Osteocyte (in vitro differentiated cells): Measurements from ENCODE around the gene THPO. TPM values are rescaled to one million over a fixed set of nuclear protein-coding genes. Genes with fewer than 3 reads are reported as not detected.
"Not testable (repeated sequence)": the region's sequence is repeated elsewhere in the genome, so short reads cannot be mapped to it uniquely, and the experiment has no call there.

ENCODE experiments used
- DNase-seq: peaks from one replicate; pipeline ENCODE4 v3.0.0; 2021; ENCODE audit warnings: mixed read lengths; ENCODE audit not compliant: unreplicated experiment; ENCODE audit errors: extremely low spot score
- H3K27ac Mint-ChIP-seq: one replicate; pipeline ENCODE4 v1.8.0; 2021; ENCODE audit warnings: mild to moderate bottlenecking, mixed read lengths; ENCODE audit not compliant: unreplicated experiment
- H3K27me3 Mint-ChIP-seq: one replicate; pipeline ENCODE4 v1.8.0; 2021; ENCODE audit warnings: mixed read lengths; ENCODE audit not compliant: unreplicated experiment
- H3K36me3 Mint-ChIP-seq: one replicate; pipeline ENCODE4 v1.8.0; 2021; ENCODE audit warnings: mixed read lengths; ENCODE audit not compliant: unreplicated experiment
- H3K4me1 Mint-ChIP-seq: one replicate; pipeline ENCODE4 v1.8.0; 2021; ENCODE audit warnings: mixed read lengths; ENCODE audit not compliant: unreplicated experiment
- H3K4me3 Mint-ChIP-seq: one replicate; pipeline ENCODE4 v1.8.0; 2021; ENCODE audit warnings: mild to moderate bottlenecking, moderate library complexity, mixed read lengths; ENCODE audit not compliant: unreplicated experiment
- H3K9me3 Mint-ChIP-seq: one replicate; pipeline ENCODE4 v1.8.0; 2021; ENCODE audit warnings: mixed read lengths; ENCODE audit not compliant: unreplicated experiment
- CTCF ChIP-seq: fragments of 200-600 bp; sonication (generic); IDR thresholded peaks from 2 replicates; pipeline ENCODE4 v1.5.0; 2021; ENCODE audit warnings: antibody characterized with exemption, mild to moderate bottlenecking, moderate library complexity
- total RNA-seq: library from RNA; stranded (reverse); gene quantifications from 2 replicates; pipeline ENCODE4 v1.2.1, GENCODE V29; 2021

The THPO gene
- total RNA-seq, 1 donor from 2014 or later, result not detected

- Mint-ChIP-seq H3K36me3 (peaks cover 13% of the 10 kb centered on the region), H3K27ac (peak overlapping the region; percentile 88), H3K27me3 (no peaks in the 10 kb centered on the region), H3K9me3 (no peaks in the 10 kb centered on the region), H3K4me1 (peaks cover 35% of the 10 kb centered on the region), H3K4me3 (peak overlapping the region; percentile 40)
- TF ChIP-seq CTCF, result peak; percentile 58
- DNase-seq, result no peak
These were observed 32.5 kb downstream of the THPO start for GRCh38 chr3:184345317-184346144.

- Mint-ChIP-seq H3K4me1 (peaks cover 35% of the 10 kb centered on the region), H3K27me3 (no peaks in the 10 kb centered on the region), H3K4me3 (no peak overlapping the region), H3K27ac (no peak overlapping the region), H3K9me3 (no peaks in the 10 kb centered on the region), H3K36me3 (peaks cover 13% of the 10 kb centered on the region)
- no peak for TF ChIP-seq CTCF
- no peak for DNase-seq
These were observed 33.3 kb downstream of the THPO start for GRCh38 chr3:184344579-184345316.

GRCh38 chr3:184343200-184343876 is 34.7 kb downstream of the THPO start:
- no peak for DNase-seq
- H3K36me3 Mint-ChIP-seq, result peaks cover 13% of the 10 kb centered on the region
- no peaks in the 10 kb centered on the region for H3K9me3 Mint-ChIP-seq
- no peak for TF ChIP-seq CTCF
- H3K27me3 Mint-ChIP-seq, result no peaks in the 10 kb centered on the region
- peaks cover 38% of the 10 kb centered on the region for H3K4me1 Mint-ChIP-seq
- H3K4me3 Mint-ChIP-seq, result no peak overlapping the region
- peak overlapping the region; percentile 40 for H3K27ac Mint-ChIP-seq

GRCh38 chr3:184341925-184342324 is 36.1 kb downstream of the THPO start:
- H3K27me3 Mint-ChIP-seq, result no peaks in the 10 kb centered on the region
- H3K36me3 Mint-ChIP-seq, result peaks cover 13% of the 10 kb centered on the region
- peaks cover 44% of the 10 kb centered on the region for H3K4me1 Mint-ChIP-seq
- no peak for TF ChIP-seq CTCF
- no peak overlapping the region for H3K27ac Mint-ChIP-seq
- H3K9me3 Mint-ChIP-seq, result no peaks in the 10 kb centered on the region
- DNase-seq, result no peak
- H3K4me3 Mint-ChIP-seq, result no peak overlapping the region

- not testable (repeated sequence) for H3K27ac Mint-ChIP-seq, DNase-seq, H3K27me3 Mint-ChIP-seq, H3K4me3 Mint-ChIP-seq, H3K36me3 Mint-ChIP-seq, H3K9me3 Mint-ChIP-seq
- H3K4me1 Mint-ChIP-seq, result peaks cover 46% of the 10 kb centered on the region
These were observed 38.4 kb downstream of the THPO start for GRCh38 chr3:184339451-184340135.
